H9 (cell line): ENCODE measurements around the gene STIM2. TPM values are rescaled to one million over a fixed set of nuclear protein-coding genes. Genes with fewer than 3 reads are reported as not detected.

Source experiments
- DNase-seq: peaks from one replicate; pipeline ENCODE4 v3.0.0-alpha.2; 2017
- H2AFZ ChIP-seq: one replicate; pipeline ENCODE4 v1.6.1; 2013; ENCODE audit warnings: mild to moderate bottlenecking, low read length, control low read depth, moderate library complexity
- H2AK5ac ChIP-seq: 2 replicates; pipeline ENCODE4 v1.6.1; 2013; ENCODE audit warnings: low read length, control low read depth, mixed read lengths; ENCODE audit not compliant: insufficient read length
- H2BK120ac ChIP-seq: one replicate; pipeline ENCODE4 v1.6.1; 2013; ENCODE audit warnings: low read depth, mild to moderate bottlenecking, low read length, control low read depth, inconsistent platforms; ENCODE audit not compliant: poor library complexity, severe bottlenecking
- H2BK12ac ChIP-seq: 2 replicates; pipeline ENCODE4 v1.6.1; 2013; ENCODE audit warnings: low read length, control low read depth, mixed read lengths, low read depth; ENCODE audit not compliant: insufficient read length
- H2BK15ac ChIP-seq: 2 replicates; pipeline ENCODE4 v1.6.1; 2013; ENCODE audit warnings: low read depth, low read length, control low read depth
- H2BK20ac ChIP-seq: one replicate; pipeline ENCODE4 v1.6.1; 2013; ENCODE audit warnings: low read depth, mild to moderate bottlenecking, low read length, control low read depth, inconsistent platforms; ENCODE audit not compliant: poor library complexity, severe bottlenecking
- H2BK5ac ChIP-seq: 2 replicates; pipeline ENCODE4 v1.6.1; 2013; ENCODE audit warnings: low read length, control low read depth, mixed read lengths; ENCODE audit not compliant: insufficient read length
- H3K14ac ChIP-seq: 2 replicates; pipeline ENCODE4 v1.6.1; 2013; ENCODE audit warnings: low read length, control low read depth; ENCODE audit not compliant: insufficient read depth
- H3K18ac ChIP-seq: 2 replicates; pipeline ENCODE4 v1.6.1; 2013; ENCODE audit warnings: low read depth, mild to moderate bottlenecking, mixed read lengths, low read length, control low read depth; ENCODE audit not compliant: insufficient read length
- H3K23ac ChIP-seq: 2 replicates; pipeline ENCODE4 v1.6.1; 2013; ENCODE audit warnings: low read length, control low read depth, mixed read lengths, low read depth; ENCODE audit not compliant: insufficient read length
- H3K23me2 ChIP-seq: 2 replicates; pipeline ENCODE4 v1.6.1; 2013; ENCODE audit warnings: low read depth, mild to moderate bottlenecking, mixed read lengths, low read length, control low read depth; ENCODE audit not compliant: insufficient read length, poor library complexity, severe bottlenecking
- H3K27ac ChIP-seq: 2 replicates; pipeline ENCODE4 v1.5.1; 2013; ENCODE audit warnings: low read length, control low read depth, mixed read lengths, low read depth; ENCODE audit not compliant: insufficient read length
- H3K27me3 ChIP-seq: 2 replicates; pipeline ENCODE4 v1.6.1; 2013; ENCODE audit warnings: low read length, control low read depth, inconsistent platforms; ENCODE audit not compliant: insufficient read depth
- H3K4ac ChIP-seq: 2 replicates; pipeline ENCODE4 v1.6.1; 2013; ENCODE audit warnings: low read depth, mild to moderate bottlenecking, control low read depth, inconsistent platforms, low read length, moderate library complexity
- H3K4me1 ChIP-seq: 2 replicates; pipeline ENCODE4 v1.6.1; 2013; ENCODE audit warnings: low read length, control low read depth, inconsistent platforms; ENCODE audit not compliant: insufficient read depth
- H3K4me2 ChIP-seq: 2 replicates; pipeline ENCODE4 v1.6.1; 2013; ENCODE audit warnings: low read length, control low read depth, mixed read lengths; ENCODE audit not compliant: insufficient read length, insufficient read depth
- H3K56ac ChIP-seq: 2 replicates; pipeline ENCODE4 v1.6.1; 2013; ENCODE audit warnings: low read depth, mild to moderate bottlenecking, mixed read lengths, low read length, control low read depth; ENCODE audit not compliant: insufficient read length
- H3K79me1 ChIP-seq: 2 replicates; pipeline ENCODE4 v1.6.1; 2013; ENCODE audit warnings: low read depth, mild to moderate bottlenecking, moderate library complexity, low read length, control low read depth, inconsistent platforms; ENCODE audit not compliant: insufficient read depth, poor library complexity, severe bottlenecking
- H3K79me2 ChIP-seq: 2 replicates; pipeline ENCODE4 v1.6.1; 2013; ENCODE audit warnings: low read length, control low read depth, inconsistent platforms; ENCODE audit not compliant: insufficient read depth
- H3K9ac ChIP-seq: 2 replicates; pipeline ENCODE4 v1.6.1; 2013; ENCODE audit warnings: low read length, control low read depth, mixed read lengths; ENCODE audit not compliant: insufficient read length; ENCODE audit errors: extremely low read depth
- H3K9me3 ChIP-seq: one replicate; pipeline ENCODE4 v1.6.1; 2013; ENCODE audit warnings: low read depth, low read length, inconsistent platforms; ENCODE audit not compliant: control insufficient read depth
- H3T11ph ChIP-seq: one replicate; pipeline ENCODE4 v1.6.1; 2013; ENCODE audit warnings: mild to moderate bottlenecking, low read length, control low read depth, inconsistent platforms
- H4K20me1 ChIP-seq: one replicate; pipeline ENCODE4 v1.6.1; 2013; ENCODE audit not compliant: control insufficient read depth, insufficient read length, insufficient read depth
- H4K5ac ChIP-seq: 2 replicates; pipeline ENCODE4 v1.6.1; 2013; ENCODE audit warnings: low read depth, mild to moderate bottlenecking, mixed read lengths, low read length, control low read depth; ENCODE audit not compliant: insufficient read length
- H4K8ac ChIP-seq: replicated peaks from 2 replicates; pipeline ENCODE4 v1.6.1; 2013; ENCODE audit warnings: low read length, control low read depth, mixed read lengths, low read depth; ENCODE audit not compliant: insufficient read length
- H4K91ac ChIP-seq: 2 replicates; pipeline ENCODE4 v1.6.1; 2013; ENCODE audit warnings: low read depth, mild to moderate bottlenecking, moderate library complexity, mixed read lengths, low read length, control low read depth; ENCODE audit not compliant: insufficient read length
- H3K27ac Mint-ChIP-seq, 3 experiments: 2 replicates in 2 of 3; 3 replicates in 1 of 3; pipeline ENCODE4 v1.8.0; 2020 to 2021; ENCODE audit warnings: mixed read lengths in 3 of 3, mild to moderate bottlenecking in 1 of 3, moderate library complexity in 1 of 3
- H3K27me3 Mint-ChIP-seq: 2 replicates; pipeline ENCODE4 v1.8.0; 2021; ENCODE audit warnings: low read depth, mild to moderate bottlenecking, moderate library complexity, mixed read lengths
- H3K36me3 Mint-ChIP-seq, 3 experiments: 2 replicates in 2 of 3; 3 replicates in 1 of 3; pipeline ENCODE4 v1.8.0; 2020 to 2021; ENCODE audit warnings: low read depth in 3 of 3, mixed read lengths in 3 of 3; ENCODE audit not compliant: insufficient read depth in 1 of 3
- H3K4me1 Mint-ChIP-seq, 2 experiments: 2 replicates each; pipeline ENCODE4 v1.8.0; 2020; ENCODE audit warnings: mixed read lengths in 2 of 2
- H3K4me3 Mint-ChIP-seq, 2 experiments: 2 replicates in 1 of 2; 3 replicates in 1 of 2; pipeline ENCODE4 v1.8.0; 2020 to 2021; ENCODE audit warnings: mild to moderate bottlenecking in 2 of 2, mixed read lengths in 2 of 2, moderate library complexity in 1 of 2
- H3K9me3 Mint-ChIP-seq, 2 experiments: 2 replicates in 1 of 2; 3 replicates in 1 of 2; pipeline ENCODE4 v1.8.0; 2020; ENCODE audit warnings: mild to moderate bottlenecking in 2 of 2, mixed read lengths in 2 of 2, moderate library complexity in 1 of 2
- CTCF ChIP-seq: fragments of 200-600 bp; sonication (generic); conservative IDR thresholded peaks from 3 replicates; pipeline ENCODE4 v1.8.0; 2021; ENCODE audit warnings: antibody characterized with exemption, mild to moderate bottlenecking
- WGBS: extraction: QIAGEN DNeasy Blood & Tissue Kit; methylation state at CpG from one replicate; pipeline ENCODE4 v1.1.7; 2013; ENCODE audit warnings: missing lambda C conversion rate, low lambda C conversion rate, mixed read lengths; ENCODE audit not compliant: insufficient read length; ENCODE audit errors: extremely low coverage; 5-methylcytosine and 5-hydroxymethylcytosine counted together
- total RNA-seq: library from RNA; stranded (reverse); gene quantifications from 2 replicates; pipeline ENCODE4 v1.2.1, GENCODE V29; 2021

Gene STIM2
- total RNA-seq, 1 experiment from 2014 or later = 26.2 TPM

GRCh38 chr4:26958925-26959653 is 98.4 kb downstream of the STIM2 start:
- Histone ChIP-seq H2BK5ac (no peak overlapping the region), H3K9me3 (no peaks in the 10 kb centered on the region), H3T11ph (no peak overlapping the region), H3K4ac (no peak overlapping the region), H3K79me1 (no peaks in the 10 kb centered on the region), H3K4me1 (no peaks in the 10 kb centered on the region), H4K20me1 (no peaks in the 10 kb centered on the region), H4K91ac (no peak overlapping the region), H3K56ac (no peak overlapping the region), H3K4me2 (no peak overlapping the region), H4K5ac (no peak overlapping the region), H3K18ac (no peak overlapping the region), H3K23me2 (no peaks in the 10 kb centered on the region), H3K27ac (no peak overlapping the region), H2BK15ac (no peak overlapping the region), H2BK12ac (no peak overlapping the region), H4K8ac (no peak overlapping the region), H2AK5ac (no peak overlapping the region), H3K23ac (no peak overlapping the region), H3K9ac (no peak overlapping the region), H3K14ac (no peak overlapping the region), H2BK120ac (no peak overlapping the region), H2AFZ (no peak overlapping the region), H3K79me2 (no peaks in the 10 kb centered on the region), H3K27me3 (no peaks in the 10 kb centered on the region), H2BK20ac (no peak overlapping the region)
- no peak for TF ChIP-seq CTCF
- H3K27me3 Mint-ChIP-seq = no peaks in the 10 kb centered on the region
- H3K9me3 Mint-ChIP-seq = no peaks in the 10 kb centered on the region
- peak overlapping the region in 1 of 3 experiments; percentile 9; a peak in 1 of 7 replicates for H3K27ac Mint-ChIP-seq
- no CpG with 5 or more reads among the region's 4 CpGs for WGBS
- H3K36me3 Mint-ChIP-seq = no peaks in the 10 kb centered on the region
- no peak overlapping the region for H3K4me3 Mint-ChIP-seq
- no peak for DNase-seq
- peaks cover 11 to 13% of the 10 kb centered on the region in 2 experiments for H3K4me1 Mint-ChIP-seq
